Fibroblast of the aortic adventitia (primary cell): ENCODE results near the gene POLR2M. TPM values are rescaled to one million over a fixed set of nuclear protein-coding genes. Genes with fewer than 3 reads are reported as not detected.

Experiments used
- DNase-seq: peaks from one replicate; pipeline ENCODE4 v3.0.0-alpha.2; 2010; ENCODE audit warnings: low read depth
- H3K4me3 ChIP-seq: 2 replicates; pipeline ENCODE4 v1.5.1; 2011; ENCODE audit warnings: low read depth, mild to moderate bottlenecking, control low read depth, low read length, moderate library complexity
- CTCF ChIP-seq: IDR thresholded peaks from 2 replicates; pipeline ENCODE4 v1.5.1; 2011; ENCODE audit warnings: mild to moderate bottlenecking, low read length, control low read depth, inconsistent platforms; ENCODE audit not compliant: insufficient read depth
- total RNA-seq: library from RNA; depleted of rRNA; stranded (reverse); fragments of >200 nt; gene quantifications from 2 replicates; pipeline ENCODE4 v1.2.3, GENCODE V29; 2012; ENCODE audit warnings: low replicate concordance

POLR2M gene
- total RNA-seq, 1 donor, result 78.8 TPM

- no peak for TF ChIP-seq CTCF
- no peak for DNase-seq
- no peak overlapping the region for H3K4me3 ChIP-seq
Measured at GRCh38 chr15:57726411-57726810, 19.9 kb downstream of the POLR2M start.

- no peak overlapping the region for H3K4me3 ChIP-seq
- DNase-seq, result peak; percentile 21
- no peak for TF ChIP-seq CTCF
Measured at GRCh38 chr15:57727031-57727430, 20.5 kb downstream of the POLR2M start.

- no peak overlapping the region for H3K4me3 ChIP-seq
- no peak for DNase-seq
- no peak for TF ChIP-seq CTCF
Measured at GRCh38 chr15:57728436-57728835, 21.9 kb downstream of the POLR2M start.

- DNase-seq, result no peak
- TF ChIP-seq CTCF, result no peak
- H3K4me3 ChIP-seq, result no peak overlapping the region
Measured at GRCh38 chr15:57730876-57731275, 24.4 kb downstream of the POLR2M start.

GRCh38 chr15:57731530-57732103, 25.1 kb downstream of the POLR2M start:
- no peak for TF ChIP-seq CTCF
- no peak for DNase-seq
- no peak overlapping the region for H3K4me3 ChIP-seq

GRCh38 chr15:57732526-57733331, 26.2 kb downstream of the POLR2M start:
- peak; percentile 88 for TF ChIP-seq CTCF
- DNase-seq, result peak; percentile 67
- H3K4me3 ChIP-seq, result no peak overlapping the region
